Thyroid gland (tissue), 4 donors: Measurements from ENCODE around the gene TSPAN12.

Source experiments
- CTCF ChIP-seq, 6 experiments: fragments of 200-600 bp in 3 of 6; fragments of 450-650 bp in 3 of 6; sonication (generic) in 3 of 6; IDR thresholded peaks; one replicate each; pipeline ENCODE4 v1.5.1; 2016 to 2019; ENCODE audit warnings: antibody characterized with exemption in 6 of 6, mild to moderate bottlenecking in 2 of 6, inconsistent platforms in 1 of 6, moderate library complexity in 1 of 6
- POLR2A ChIP-seq, 2 donors: fragments of 450-650 bp; IDR thresholded peaks; one replicate each; pipeline ENCODE4 v1.6.1; 2017; ENCODE audit warnings: antibody characterized with exemption in 2 of 2, mild to moderate bottlenecking in 2 of 2, moderate library complexity in 1 of 2

GRCh38 chr7:120760851-120761250, 97.1 kb downstream of the TSPAN12 start:
- TF ChIP-seq CTCF (IDR thresholded peaks at IDR 0.05) (no peak), POLR2A (IDR thresholded peaks at IDR 0.05) (no peak)
